ENCODE measurements around the gene SPEN.

- TF ChIP-seq CTCF (IDR thresholded peaks at IDR 0.05; ENCODE audit: poor library complexity) (no peak), EZH2 (IDR thresholded peaks at IDR 0.05; ENCODE audit: borderline replicate concordance) (no peak)
Measured at GRCh38 chr1:15945832-15946448, 98.4 kb downstream of the SPEN start.
